Endodermal cell (in vitro differentiated cells): Measurements from ENCODE around the gene IL1RAPL2. TPM values are rescaled to one million over a fixed set of nuclear protein-coding genes. Genes with fewer than 3 reads are reported as not detected.

Experiments used
- DNase-seq: peaks from one replicate; pipeline ENCODE4 v3.0.0-alpha.2; 2017
- H3K27ac ChIP-seq: 2 replicates; pipeline ENCODE4 v1.5.1; 2013; ENCODE audit warnings: mild to moderate bottlenecking, low read depth, low read length, moderate library complexity
- H3K27me3 ChIP-seq: 2 replicates; pipeline ENCODE4 v1.6.1; 2013; ENCODE audit warnings: mild to moderate bottlenecking, low read length, moderate library complexity; ENCODE audit not compliant: insufficient read depth, control insufficient read depth, poor library complexity, severe bottlenecking
- H3K36me3 ChIP-seq: 2 replicates; pipeline ENCODE4 v1.7.0; 2013; ENCODE audit warnings: mild to moderate bottlenecking, low read length, moderate library complexity; ENCODE audit not compliant: control insufficient read depth, insufficient read depth
- H3K4me1 ChIP-seq: one replicate; pipeline ENCODE4 v1.7.0; 2013; ENCODE audit warnings: low read length; ENCODE audit not compliant: control insufficient read depth, insufficient read depth
- H3K4me3 ChIP-seq: 2 replicates; pipeline ENCODE4 v1.5.1; 2013; ENCODE audit warnings: mild to moderate bottlenecking, low read length, moderate library complexity
- H3K9ac ChIP-seq: 2 replicates; pipeline ENCODE4 v1.6.1; 2013; ENCODE audit warnings: mild to moderate bottlenecking, low read length, moderate library complexity; ENCODE audit not compliant: poor library complexity, severe bottlenecking; ENCODE audit errors: extremely low read depth
- H3K9me3 ChIP-seq: 2 replicates; pipeline ENCODE4 v1.6.1; 2013; ENCODE audit warnings: mild to moderate bottlenecking, low read length, moderate library complexity; ENCODE audit not compliant: control insufficient read depth
- H3K27ac Mint-ChIP-seq: 2 replicates; pipeline ENCODE4 v1.8.0; 2020; ENCODE audit warnings: mixed read lengths
- H3K27me3 Mint-ChIP-seq: 2 replicates; pipeline ENCODE4 v1.8.0; 2021; ENCODE audit warnings: mild to moderate bottlenecking, mixed read lengths; ENCODE audit not compliant: insufficient read depth
- H3K36me3 Mint-ChIP-seq: 2 replicates; pipeline ENCODE4 v1.8.0; 2020; ENCODE audit warnings: low read depth, mixed read lengths
- H3K4me1 Mint-ChIP-seq: 2 replicates; pipeline ENCODE4 v1.8.0; 2020; ENCODE audit warnings: mixed read lengths
- H3K4me3 Mint-ChIP-seq: 2 replicates; pipeline ENCODE4 v1.8.0; 2020; ENCODE audit warnings: mild to moderate bottlenecking, moderate library complexity, mixed read lengths
- H3K9me3 Mint-ChIP-seq: 2 replicates; pipeline ENCODE4 v1.8.0; 2020; ENCODE audit warnings: mild to moderate bottlenecking, mixed read lengths
- CTCF ChIP-seq: fragments of 200-600 bp; sonication (generic); conservative IDR thresholded peaks from 2 replicates; pipeline ENCODE4 v1.5.0; 2021; ENCODE audit warnings: antibody characterized with exemption, mild to moderate bottlenecking
- WGBS, 2 experiments: methylation state at CpG; one replicate each; pipeline versions ENCODE4 v1.1.5 to v1.1.7; 2013; ENCODE audit warnings: missing lambda C conversion rate in 2 of 2, mixed read lengths in 1 of 2; ENCODE audit not compliant: insufficient coverage in 1 of 2, insufficient read length in 1 of 2; 5-methylcytosine and 5-hydroxymethylcytosine counted together
- total RNA-seq, 2 donors: library from RNA; stranded (reverse); fragmentation: NEBNext Ultra II Directional in 1 of 2; extraction: Animal tissue kit (Norgen Biotek cat#: 25700) in 1 of 2; gene quantifications; 2 replicates in 1 of 2; 3 replicates in 1 of 2; pipeline ENCODE4 v1.2.1, GENCODE V29; 2021

IL1RAPL2 gene
- total RNA-seq, 2 donors from 2014 or later: 0.13 TPM; not detected in 1

- Mint-ChIP-seq H3K4me1 (peaks cover 8% of the 10 kb centered on the region), H3K27me3 (no peaks in the 10 kb centered on the region), H3K27ac (no peak overlapping the region), H3K36me3 (no peaks in the 10 kb centered on the region), H3K9me3 (peaks cover 24% of the 10 kb centered on the region), H3K4me3 (no peak overlapping the region)
- Histone ChIP-seq H3K4me1 (no peaks in the 10 kb centered on the region), H3K27me3 (no peaks in the 10 kb centered on the region), H3K9ac (no peak overlapping the region), H3K9me3 (no peaks in the 10 kb centered on the region), H3K4me3 (no peak overlapping the region), H3K27ac (no peak overlapping the region), H3K36me3 (no peaks in the 10 kb centered on the region)
- TF ChIP-seq CTCF: no peak
- DNase-seq: no peak
- WGBS, 2 experiments: 100% methylated on average over 1 of the region's 1 CpG; no CpG with 5 or more reads in 1 of the 2 experiments
Observed at GRCh38 chrX:105462186-105462585, 896.2 kb downstream of the IL1RAPL2 start.

DNA sequence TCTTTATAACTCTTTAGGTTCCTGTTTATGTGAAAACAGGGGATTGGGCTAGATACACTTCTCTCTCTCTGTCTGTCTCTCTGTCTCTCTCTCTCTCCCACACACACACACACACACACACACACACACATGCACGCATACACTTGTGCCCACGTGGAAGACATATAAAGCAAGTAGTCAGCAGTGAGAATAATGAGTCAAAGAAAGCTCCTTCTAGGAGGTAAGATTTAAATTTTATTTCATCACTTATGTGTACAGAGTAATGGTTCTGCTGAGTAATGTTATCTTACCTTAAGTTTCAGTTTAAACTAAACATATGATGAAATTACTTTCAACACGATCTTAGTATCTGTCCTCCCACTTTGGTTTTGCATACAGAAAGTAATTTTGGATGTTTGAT is 897.5 kb downstream of the IL1RAPL2 start:
- Histone ChIP-seq H3K9ac (no peak overlapping the region), H3K27ac (no peak overlapping the region), H3K4me3 (no peak overlapping the region), H3K9me3 (no peaks in the 10 kb centered on the region), H3K27me3 (no peaks in the 10 kb centered on the region), H3K36me3 (no peaks in the 10 kb centered on the region), H3K4me1 (no peaks in the 10 kb centered on the region)
- DNase-seq: no peak
- H3K4me3 Mint-ChIP-seq: no peak overlapping the region
- H3K9me3 Mint-ChIP-seq: peaks cover 22% of the 10 kb centered on the region
- WGBS, 2 experiments: no CpG with 5 or more reads among the region's 3 CpGs
- H3K36me3 Mint-ChIP-seq: no peaks in the 10 kb centered on the region
- no peak overlapping the region for H3K27ac Mint-ChIP-seq
- peaks cover 8% of the 10 kb centered on the region for H3K4me1 Mint-ChIP-seq
- no peak for TF ChIP-seq CTCF
- no peaks in the 10 kb centered on the region for H3K27me3 Mint-ChIP-seq

GRCh38 chrX:105464618-105465017 is 898.6 kb downstream of the IL1RAPL2 start:
- Histone ChIP-seq H3K36me3 (no peaks in the 10 kb centered on the region), H3K9ac (no peak overlapping the region), H3K27me3 (no peaks in the 10 kb centered on the region), H3K4me1 (no peaks in the 10 kb centered on the region), H3K4me3 (no peak overlapping the region), H3K9me3 (no peaks in the 10 kb centered on the region), H3K27ac (no peak overlapping the region)
- DNase-seq: no peak
- H3K4me1 Mint-ChIP-seq: peaks cover 8% of the 10 kb centered on the region
- no peak for TF ChIP-seq CTCF
- WGBS, 2 experiments: 83% methylated on average over 2 of the region's 2 CpGs; no CpG with 5 or more reads in 1 of the 2 experiments
- H3K36me3 Mint-ChIP-seq: no peaks in the 10 kb centered on the region
- peaks cover 27% of the 10 kb centered on the region for H3K9me3 Mint-ChIP-seq
- no peaks in the 10 kb centered on the region for H3K27me3 Mint-ChIP-seq
- no peak overlapping the region for H3K27ac Mint-ChIP-seq
- no peak overlapping the region for H3K4me3 Mint-ChIP-seq
